Prostate gland (tissue), 2 donors: ENCODE data around the gene PCK1. TPM values are rescaled to one million over a fixed set of nuclear protein-coding genes. Genes with fewer than 3 reads are reported as not detected.

ENCODE experiments used
- DNase-seq: peaks from one replicate; pipeline ENCODE4 v3.0.0-alpha.2; 2019; ENCODE audit warnings: low spot score
- H3K27ac ChIP-seq, 2 donors: fragments of 200-600 bp; sonication (generic); 2 replicates each; pipeline ENCODE4 v1.5.1; 2017 to 2019
- H3K27me3 ChIP-seq: fragments of 200-600 bp; sonication (generic); replicated peaks from 2 replicates; pipeline ENCODE4 v1.5.1; 2019; ENCODE audit not compliant: insufficient read depth
- H3K36me3 ChIP-seq, 2 donors: fragments of 200-600 bp; sonication (generic); 1 replicate in 1 of 2; 2 replicates in 1 of 2; pipeline versions ENCODE4 v1.5.1 to v1.8.1; 2017 to 2019
- H3K4me1 ChIP-seq: fragments of 200-600 bp; sonication (generic); replicated peaks from 2 replicates; pipeline ENCODE4 v1.5.1; 2019
- H3K4me3 ChIP-seq, 2 donors: fragments of 200-600 bp; sonication (generic); 2 replicates each; pipeline ENCODE4 v1.5.1; 2017 to 2019
- H3K9me3 ChIP-seq: fragments of 200-600 bp; sonication (generic); 2 replicates; pipeline ENCODE4 v1.5.1; 2017
- CTCF ChIP-seq, 4 experiments: fragments of 200-600 bp in 2 of 4; fragments of 450-650 bp in 2 of 4; sonication (generic) in 2 of 4; IDR thresholded peaks; 1 replicate in 3 of 4; 2 replicates in 1 of 4; pipeline ENCODE4 v1.5.1; 2016 to 2019; ENCODE audit warnings: antibody characterized with exemption in 4 of 4, mild to moderate bottlenecking in 2 of 4, moderate library complexity in 2 of 4
- POLR2A ChIP-seq: fragments of 450-650 bp; IDR thresholded peaks from one replicate; pipeline ENCODE4 v1.6.1; 2016; ENCODE audit warnings: antibody characterized with exemption, mild to moderate bottlenecking
- POLR2AphosphoS5 ChIP-seq: sonication (generic); formaldehyde crosslinking; IDR thresholded peaks from one replicate; pipeline ENCODE4 v1.6.1; 2017; ENCODE audit warnings: antibody characterized with exemption
- WGBS: methylation state at CpG from one replicate; pipeline ENCODE4 v1.1.5; 2018; 5-methylcytosine and 5-hydroxymethylcytosine counted together
- intact Hi-C: fragments of 100-400 bp; cut with DNase I; formaldehyde crosslinking; loops from one replicate; pipeline ENCODE4 v1.14.2; 2022
- total RNA-seq, 2 donors: library from RNA; depleted of rRNA; stranded (reverse); fragments of >200 nt; gene quantifications; one replicate each; pipeline ENCODE4 v1.1.0, GENCODE V29; 2016

PCK1 gene
- total RNA-seq, 2 donors from 2014 or later: 0.68 TPM; not detected in 1

DNA sequence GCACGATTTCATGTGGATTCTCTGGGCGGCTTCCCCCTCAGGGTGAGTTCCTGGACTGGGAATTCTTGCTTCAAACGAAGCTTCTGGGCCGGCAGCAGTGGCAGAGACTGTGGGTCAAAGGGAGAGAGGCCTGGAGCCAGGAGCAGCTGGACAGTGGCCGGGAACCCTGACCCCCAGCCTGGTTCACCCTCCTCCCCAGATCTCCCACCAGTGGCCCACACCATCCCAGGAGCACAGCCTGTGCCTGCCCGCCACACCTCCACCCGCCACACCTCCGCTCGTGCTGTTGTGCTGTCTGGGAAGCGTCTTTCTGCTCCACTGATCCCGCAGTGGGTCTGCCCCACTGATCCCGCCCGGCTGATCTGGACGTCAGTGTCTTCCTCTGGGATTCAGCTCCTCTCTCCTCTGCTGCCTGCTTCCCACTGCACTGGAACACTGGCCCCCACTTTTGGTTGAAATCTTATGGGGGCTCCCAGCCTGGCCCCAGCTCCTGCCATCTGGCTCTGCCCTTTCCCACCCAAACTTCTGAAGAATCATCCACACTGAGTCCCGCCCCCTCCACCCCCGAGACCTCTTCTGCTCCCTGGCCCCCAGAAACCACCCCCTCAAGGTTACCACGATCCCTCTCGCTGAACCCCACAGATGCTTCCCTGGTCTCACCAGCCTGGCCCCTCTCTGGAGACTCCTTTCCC, 49.5 kb downstream of the PCK1 start:
- H3K36me3 ChIP-seq: no peaks in the 10 kb centered on the region
- H3K9me3 ChIP-seq: no peaks in the 10 kb centered on the region
- no peak overlapping the region for H3K4me3 ChIP-seq
- no peak for DNase-seq
- intact Hi-C loops: no loop called here
- no peaks in the 10 kb centered on the region for H3K4me1 ChIP-seq
- 83% methylated on average over 18 of the region's 18 CpGs for WGBS
- TF ChIP-seq CTCF (IDR thresholded peaks at IDR 0.05) (no peak), POLR2AphosphoS5 (no peak), POLR2A (no peak)
- no peak overlapping the region for H3K27ac ChIP-seq
- no peaks in the 10 kb centered on the region for H3K27me3 ChIP-seq

- no peaks in the 10 kb centered on the region for H3K27me3 ChIP-seq
- H3K36me3 ChIP-seq: no peaks in the 10 kb centered on the region
- H3K4me1 ChIP-seq: no peaks in the 10 kb centered on the region
- H3K9me3 ChIP-seq: no peaks in the 10 kb centered on the region
- intact Hi-C loops: no loop called here
- H3K4me3 ChIP-seq: no peak overlapping the region
- DNase-seq: no peak
- H3K27ac ChIP-seq: no peak overlapping the region
- 76% methylated on average over 18 of the region's 18 CpGs for WGBS
- no peak for TF ChIP-seq POLR2A
- TF ChIP-seq CTCF (IDR thresholded peaks at IDR 0.05): no peak
- no peak for TF ChIP-seq POLR2AphosphoS5
Observed at GRCh38 chr20:57611586-57612311, 50.8 kb downstream of the PCK1 start.

- H3K36me3 ChIP-seq: no peaks in the 10 kb centered on the region
- DNase-seq: no peak
- WGBS: 90% methylated on average over 7 of the region's 7 CpGs
- H3K27me3 ChIP-seq: no peaks in the 10 kb centered on the region
- H3K4me1 ChIP-seq: no peaks in the 10 kb centered on the region
- intact Hi-C loops: no loop called here
- H3K9me3 ChIP-seq: no peaks in the 10 kb centered on the region
- no peak overlapping the region for H3K27ac ChIP-seq
- H3K4me3 ChIP-seq: no peak overlapping the region
- TF ChIP-seq POLR2A: no peak
- no peak for TF ChIP-seq POLR2AphosphoS5
- no peak for TF ChIP-seq CTCF (IDR thresholded peaks at IDR 0.05)
Observed at GRCh38 chr20:57612436-57612835, 51.5 kb downstream of the PCK1 start.

DNA sequence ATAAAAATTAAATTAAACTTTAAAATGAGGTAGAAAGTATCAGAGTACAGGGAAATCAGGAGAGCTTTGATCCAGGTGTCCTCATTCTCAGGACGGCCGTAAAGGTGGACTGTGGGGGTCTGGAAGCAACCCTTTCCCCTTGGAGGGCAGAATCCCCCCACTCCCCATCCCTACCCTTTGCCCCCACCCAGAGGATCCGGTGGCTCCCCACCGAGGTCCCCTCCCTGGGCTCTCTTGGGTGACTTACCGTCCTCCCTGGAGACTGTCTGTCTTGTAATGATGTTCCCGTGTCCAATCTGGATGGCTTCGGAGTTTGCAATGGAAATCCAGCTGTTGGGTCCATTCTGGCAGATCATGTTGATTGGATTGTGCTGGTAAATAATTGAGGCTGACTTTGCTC, 52.0 kb downstream of the PCK1 start:
- no peak overlapping the region for H3K4me3 ChIP-seq
- H3K27ac ChIP-seq: no peak overlapping the region
- H3K27me3 ChIP-seq: no peaks in the 10 kb centered on the region
- 90% methylated on average over 7 of the region's 7 CpGs for WGBS
- intact Hi-C loops: no loop called here
- TF ChIP-seq POLR2A (no peak), POLR2AphosphoS5 (no peak), CTCF (IDR thresholded peaks at IDR 0.05) (no peak)
- H3K36me3 ChIP-seq: no peaks in the 10 kb centered on the region
- H3K9me3 ChIP-seq: no peaks in the 10 kb centered on the region
- no peaks in the 10 kb centered on the region for H3K4me1 ChIP-seq
- DNase-seq: no peak
